MCF 10A (cell line): Measurements from ENCODE around the gene CHEK2. TPM values are rescaled to one million over a fixed set of nuclear protein-coding genes. Genes with fewer than 3 reads are reported as not detected.
"Not testable (repeated sequence)": the region's sequence is repeated elsewhere in the genome, so short reads cannot be mapped to it uniquely, and the experiment has no call there.

Experiments
- BruUV-seq: library from RNA; stranded (reverse); fragments of 400-500 nt; replicated peaks from 2 replicates; lab custom pipeline; 2021; lab: Mats Ljungman, UMichigan
- CTCF ChIA-PET: fragments of 300-600 bp; sonication (Branson Sonifier 250); formaldehyde crosslinking; extraction: SDS; loops from one replicate; lab custom pipeline; 2021; ENCODE audit warnings: antibody characterized with exemption, inconsistent platforms; lab: Yijun Ruan, JAX
- POLR2A ChIA-PET: fragments of 300-600, 350-650 bp; sonication (Branson Sonifier 250); formaldehyde crosslinking; extraction: SDS; loops from one replicate; lab custom pipeline; 2020; ENCODE audit warnings: antibody characterized with exemption, inconsistent platforms; lab: Yijun Ruan, JAX
- DNase-seq: peaks from one replicate; pipeline ENCODE4 v3.0.0-alpha.2; 2018; ENCODE audit not compliant: unreplicated experiment
- H3K27ac Mint-ChIP-seq: one replicate; pipeline ENCODE4 v1.8.0; 2022; ENCODE audit warnings: mild to moderate bottlenecking, low read depth, mixed read lengths; ENCODE audit not compliant: unreplicated experiment
- H3K27me3 Mint-ChIP-seq: one replicate; pipeline ENCODE4 v1.8.0; 2022; ENCODE audit warnings: mixed read lengths; ENCODE audit not compliant: insufficient read depth, unreplicated experiment
- H3K36me3 Mint-ChIP-seq: one replicate; pipeline ENCODE4 v1.8.0; 2022; ENCODE audit warnings: mild to moderate bottlenecking, moderate library complexity, mixed read lengths; ENCODE audit not compliant: insufficient read depth, unreplicated experiment
- H3K4me1 Mint-ChIP-seq: one replicate; pipeline ENCODE4 v1.8.0; 2022; ENCODE audit warnings: mixed read lengths; ENCODE audit not compliant: insufficient read depth, unreplicated experiment
- H3K4me3 Mint-ChIP-seq: one replicate; pipeline ENCODE4 v1.8.0; 2022; ENCODE audit warnings: mild to moderate bottlenecking, moderate library complexity, mixed read lengths; ENCODE audit not compliant: unreplicated experiment
- H3K9me3 Mint-ChIP-seq: one replicate; pipeline ENCODE4 v1.8.0; 2022; ENCODE audit warnings: mixed read lengths; ENCODE audit not compliant: unreplicated experiment
- CTCF ChIP-seq: fragments of 200-600 bp; IDR thresholded peaks from one replicate; pipeline ENCODE4 v1.8.0; 2022; ENCODE audit warnings: antibody characterized with exemption, mild to moderate bottlenecking; ENCODE audit not compliant: unreplicated experiment
- intact Hi-C: fragments of 100-400 bp; cut with micrococcal nuclease; formaldehyde crosslinking; loops from 2 replicates; pipeline ENCODE4 v1.14.1; 2022
- total RNA-seq: library from RNA; stranded (reverse); gene quantifications from 2 replicates; pipeline ENCODE4 v1.2.3, GENCODE V29; 2022

Gene CHEK2
- total RNA-seq, 1 experiment from 2014 or later = 18.8 TPM

GRCh38 chr22:28669387-28669786 lies 72.2 kb downstream of the CHEK2 start:
- no TSS peak for BruUV-seq
- no peaks in the 10 kb centered on the region for H3K36me3 Mint-ChIP-seq
- peaks cover 7% of the 10 kb centered on the region for H3K9me3 Mint-ChIP-seq
- H3K27ac Mint-ChIP-seq = no peak overlapping the region
- peaks cover 6% of the 10 kb centered on the region for H3K4me1 Mint-ChIP-seq
- TF ChIP-seq CTCF = no peak
- intact Hi-C loops = no loop called here
- no peak overlapping the region for H3K4me3 Mint-ChIP-seq
- DNase-seq = no peak
- peaks cover 16% of the 10 kb centered on the region for H3K27me3 Mint-ChIP-seq
- ChIA-PET CTCF (no interaction called here), POLR2A (no interaction called here)

- POLR2A ChIA-PET, H3K36me3 Mint-ChIP-seq, intact Hi-C loops, DNase-seq, H3K4me3 Mint-ChIP-seq, H3K4me1 Mint-ChIP-seq, H3K27ac Mint-ChIP-seq, H3K27me3 Mint-ChIP-seq, CTCF ChIA-PET, H3K9me3 Mint-ChIP-seq, BruUV-seq: not testable (repeated sequence)
Measured at GRCh38 chr22:28663569-28663942, 78.1 kb downstream of the CHEK2 start.

GRCh38 chr22:28658448-28658847 lies 83.2 kb downstream of the CHEK2 start:
- Mint-ChIP-seq H3K9me3 (no peaks in the 10 kb centered on the region), H3K4me3 (no peak overlapping the region), H3K4me1 (no peaks in the 10 kb centered on the region), H3K36me3 (no peaks in the 10 kb centered on the region), H3K27ac (no peak overlapping the region), H3K27me3 (no peaks in the 10 kb centered on the region)
- intact Hi-C loops = no loop called here
- no peak for DNase-seq
- no TSS peak for BruUV-seq
- ChIA-PET POLR2A (no interaction called here), CTCF (no interaction called here)
- TF ChIP-seq CTCF = no peak

- ChIA-PET POLR2A (no interaction called here), CTCF (no interaction called here)
- H3K9me3 Mint-ChIP-seq = no peaks in the 10 kb centered on the region
- H3K4me1 Mint-ChIP-seq = no peaks in the 10 kb centered on the region
- no peaks in the 10 kb centered on the region for H3K36me3 Mint-ChIP-seq
- no peak for DNase-seq
- no TSS peak for BruUV-seq
- no peak for TF ChIP-seq CTCF
- intact Hi-C loops = no loop called here
- peaks cover under 1% of the 10 kb centered on the region for H3K27me3 Mint-ChIP-seq
- H3K27ac Mint-ChIP-seq = no peak overlapping the region
- no peak overlapping the region for H3K4me3 Mint-ChIP-seq
Measured at GRCh38 chr22:28656181-28656580, 85.4 kb downstream of the CHEK2 start.

GRCh38 chr22:28650463-28650862 lies 91.2 kb downstream of the CHEK2 start:
- Mint-ChIP-seq H3K9me3 (no peaks in the 10 kb centered on the region), H3K4me1 (no peaks in the 10 kb centered on the region), H3K27ac (no peak overlapping the region), H3K4me3 (no peak overlapping the region), H3K36me3 (no peaks in the 10 kb centered on the region), H3K27me3 (peaks cover 29% of the 10 kb centered on the region)
- DNase-seq = no peak
- CTCF ChIA-PET = no interaction called here
- TF ChIP-seq CTCF = no peak
- POLR2A ChIA-PET = no interaction called here
- BruUV-seq = no TSS peak
- intact Hi-C loops = no loop called here
